Neural progenitor cell (in vitro differentiated cells): ENCODE data around the gene SPATA13.

ENCODE experiments used
- CTCF ChIP-seq: fragments of 200-600 bp; sonication (generic); IDR thresholded peaks from 2 replicates; pipeline ENCODE4 v1.5.1; 2017; ENCODE audit warnings: antibody characterized with exemption, mild to moderate bottlenecking
- EZH2 ChIP-seq: fragments of 200-600 bp; sonication (generic); IDR thresholded peaks from 2 replicates; pipeline ENCODE4 v1.6.1; 2017; ENCODE audit warnings: antibody characterized with exemption, mild to moderate bottlenecking, moderate library complexity
- EZH2phosphoT487 ChIP-seq: fragments of 200-600 bp; sonication (generic); IDR thresholded peaks from 2 replicates; pipeline ENCODE4 v1.6.1; 2017; ENCODE audit warnings: antibody characterized with exemption

GRCh38 chr13:24292481-24292880, 132.0 kb downstream of the SPATA13 start:
- TF ChIP-seq CTCF (no peak), EZH2phosphoT487 (no peak), EZH2 (no peak)
